ENCODE data around the gene SETX. TPM values are rescaled to one million over a fixed set of nuclear protein-coding genes. Genes with fewer than 3 reads are reported as not detected.

The SETX gene
- total and polyA plus RNA-seq, 11 donors, result 11.7 to 42.5 (median 27.5) TPM

GRCh38 chr9:132226571-132227430, 128.0 kb downstream of the SETX start:
- 82 to 90% (median 85%) methylated on average over 29 to 34 of the region's 34 CpGs for WGBS, 4 donors
- no peak for ATAC-seq
- Histone ChIP-seq H3K4me1 (peaks cover 0 to 14% (median 0%) of the 10 kb centered on the region in 12 donors), H3K9me3 (no peaks in the 10 kb centered on the region), H3K27me3 (peaks cover 0 to 16% (median 0%) of the 10 kb centered on the region in 9 donors), H3K36me3 (no peaks in the 10 kb centered on the region), H3K4me3 (no peak overlapping the region), H3K27ac (no peak overlapping the region)
- TF ChIP-seq POLR2A (IDR thresholded peaks at IDR 0.05), result no peak
- TF ChIP-seq CTCF (IDR thresholded peaks at IDR 0.05), result no peak
- peak in 1 of 5 donors; percentile 55 for DNase-seq
- intact Hi-C loops (cut with DNase I), result no loop called here

DNA sequence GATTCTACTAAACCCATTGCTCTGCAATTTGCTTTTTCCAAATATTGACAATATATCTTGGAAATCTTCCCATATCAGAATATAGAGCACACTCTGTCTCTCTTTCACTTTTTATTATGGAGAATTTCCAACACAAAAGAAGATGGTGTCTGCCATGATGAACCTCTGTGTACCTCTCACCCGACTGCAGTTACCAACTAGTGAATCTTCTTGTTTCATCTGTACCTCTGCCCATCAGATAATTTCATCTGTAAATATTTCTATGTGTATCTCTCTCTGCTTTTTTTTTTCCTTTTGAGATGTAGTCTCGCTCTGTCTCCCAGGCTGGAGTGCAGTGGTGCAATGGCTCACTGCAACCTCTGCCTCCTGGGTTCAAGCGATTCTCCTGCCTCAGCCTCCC, 130.1 kb downstream of the SETX start:
- WGBS, 4 donors, result 81 to 93% (median 89%) methylated on average over 3 of the region's 3 CpGs
- Histone ChIP-seq H3K36me3 (no peaks in the 10 kb centered on the region), H3K27ac (no peak overlapping the region), H3K9me3 (no peaks in the 10 kb centered on the region), H3K27me3 (peaks cover 0 to 10% (median 0%) of the 10 kb centered on the region in 9 donors), H3K4me1 (peaks cover 0 to 14% (median 0%) of the 10 kb centered on the region in 12 donors), H3K4me3 (no peak overlapping the region)
- no peak for DNase-seq
- TF ChIP-seq POLR2A (IDR thresholded peaks at IDR 0.05), result no peak
- TF ChIP-seq CTCF (IDR thresholded peaks at IDR 0.05), result no peak
- intact Hi-C loops (cut with DNase I), result no loop called here
- ATAC-seq, result no peak

DNA sequence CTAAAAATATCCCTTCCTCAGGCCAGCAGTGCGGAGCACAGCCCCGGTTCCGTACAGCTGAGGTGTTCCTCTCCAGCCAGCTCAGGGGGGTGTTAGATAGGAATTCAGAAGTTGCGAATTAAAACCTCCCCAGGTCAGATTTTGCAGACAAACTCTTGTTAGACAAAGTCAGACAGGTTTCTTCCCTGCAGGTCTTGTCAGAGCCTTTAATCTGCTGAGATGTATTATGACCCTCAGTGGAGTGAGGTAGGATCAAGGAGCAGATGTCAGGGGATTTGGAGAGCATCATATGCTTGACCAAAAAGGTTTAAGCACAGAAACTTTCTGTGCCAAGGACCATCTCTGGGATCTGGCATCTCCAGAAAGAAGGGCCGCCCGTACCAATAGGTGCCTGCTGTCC, 132.8 kb downstream of the SETX start:
- DNase-seq (no peak), ATAC-seq (no peak)
- no peak overlapping the region for H3K27ac ChIP-seq
- no peaks in the 10 kb centered on the region for H3K36me3 ChIP-seq
- WGBS, 4 donors, result 76 to 84% (median 82%) methylated on average over 6 of the region's 6 CpGs
- no peaks in the 10 kb centered on the region for H3K9me3 ChIP-seq
- H3K4me3 ChIP-seq, result no peak overlapping the region
- TF ChIP-seq POLR2A (IDR thresholded peaks at IDR 0.05), result no peak
- no peak for TF ChIP-seq CTCF (IDR thresholded peaks at IDR 0.05)
- H3K27me3 ChIP-seq, result peaks cover 0 to 3% (median 0%) of the 10 kb centered on the region in 9 donors
- peaks cover 0 to 26% (median 0%) of the 10 kb centered on the region in 12 donors for H3K4me1 ChIP-seq
- intact Hi-C loops (cut with DNase I), result no loop called here

- no peaks in the 10 kb centered on the region for H3K36me3 ChIP-seq
- no peak overlapping the region for H3K27ac ChIP-seq
- peaks cover 0 to 27% (median 11%) of the 10 kb centered on the region in 12 donors for H3K4me1 ChIP-seq
- no peak for ATAC-seq
- H3K9me3 ChIP-seq, result no peaks in the 10 kb centered on the region
- TF ChIP-seq CTCF (IDR thresholded peaks at IDR 0.05), result no peak
- TF ChIP-seq POLR2A (IDR thresholded peaks at IDR 0.05), result no peak
- DNase-seq, result no peak
- 81 to 85% (median 84%) methylated on average over 8 of the region's 8 CpGs for WGBS, 4 donors
- no peak overlapping the region for H3K4me3 ChIP-seq
- intact Hi-C loops (cut with DNase I), result no loop called here
- no peaks in the 10 kb centered on the region for H3K27me3 ChIP-seq
Measured at GRCh38 chr9:132218208-132218607, 136.6 kb downstream of the SETX start.

Data from heart left ventricle (tissue), 16 donors.